GM21390 (cell line): ENCODE results near the gene MYH14.

Experiments used
- ATAC-seq: cut with Tn5 transposase; IDR thresholded peaks from one replicate; pipeline ENCODE4 v1.9.1; 2021; ENCODE audit not compliant: unreplicated experiment

The MYH14 gene

GRCh38 chr19:50255115-50255514 lies 51.7 kb downstream of the MYH14 start:
- no peak for ATAC-seq

- ATAC-seq: no peak
Observed at GRCh38 chr19:50257141-50257540, 53.7 kb downstream of the MYH14 start.

GRCh38 chr19:50258918-50259372 lies 55.5 kb downstream of the MYH14 start:
- no peak for ATAC-seq

- ATAC-seq: no peak
Observed at GRCh38 chr19:50261446-50261970, 58.1 kb downstream of the MYH14 start.

GRCh38 chr19:50263176-50263575 lies 59.8 kb downstream of the MYH14 start:
- ATAC-seq: no peak

GRCh38 chr19:50264483-50265186 lies 61.2 kb downstream of the MYH14 start:
- ATAC-seq: no peak

- no peak for ATAC-seq
Observed at GRCh38 chr19:50266041-50266440, 62.6 kb downstream of the MYH14 start.

- ATAC-seq: no peak
Observed at GRCh38 chr19:50266896-50267295, 63.5 kb downstream of the MYH14 start.

GRCh38 chr19:50268041-50268440 lies 64.6 kb downstream of the MYH14 start:
- ATAC-seq: no peak

GRCh38 chr19:50268501-50268900 lies 65.1 kb downstream of the MYH14 start:
- no peak for ATAC-seq

- no peak for ATAC-seq
Observed at GRCh38 chr19:50269653-50270052, 66.2 kb downstream of the MYH14 start.

GRCh38 chr19:50272263-50272897 lies 69.0 kb downstream of the MYH14 start:
- ATAC-seq: no peak

GRCh38 chr19:50273821-50274220 lies 70.4 kb downstream of the MYH14 start:
- ATAC-seq: no peak

- no peak for ATAC-seq
Observed at GRCh38 chr19:50275577-50276368, 72.4 kb downstream of the MYH14 start.

- no peak for ATAC-seq
Observed at GRCh38 chr19:50276370-50277063, 73.1 kb downstream of the MYH14 start.

GRCh38 chr19:50277966-50278580 lies 74.7 kb downstream of the MYH14 start:
- ATAC-seq: no peak

- no peak for ATAC-seq
Observed at GRCh38 chr19:50280074-50280473, 76.7 kb downstream of the MYH14 start.

GRCh38 chr19:50280983-50281382 lies 77.6 kb downstream of the MYH14 start:
- no peak for ATAC-seq

- no peak for ATAC-seq
Observed at GRCh38 chr19:50281491-50281890, 78.1 kb downstream of the MYH14 start.

- no peak for ATAC-seq
Observed at GRCh38 chr19:50285833-50286232, 82.4 kb downstream of the MYH14 start.

GRCh38 chr19:50286443-50286842 lies 83.0 kb downstream of the MYH14 start:
- ATAC-seq: no peak
